ENCODE results near the gene KIAA0040. TPM values are rescaled to one million over a fixed set of nuclear protein-coding genes. Genes with fewer than 3 reads are reported as not detected.

Gene KIAA0040
- total RNA-seq, 1 donor from 2014 or later, result 44.8 TPM

DNA sequence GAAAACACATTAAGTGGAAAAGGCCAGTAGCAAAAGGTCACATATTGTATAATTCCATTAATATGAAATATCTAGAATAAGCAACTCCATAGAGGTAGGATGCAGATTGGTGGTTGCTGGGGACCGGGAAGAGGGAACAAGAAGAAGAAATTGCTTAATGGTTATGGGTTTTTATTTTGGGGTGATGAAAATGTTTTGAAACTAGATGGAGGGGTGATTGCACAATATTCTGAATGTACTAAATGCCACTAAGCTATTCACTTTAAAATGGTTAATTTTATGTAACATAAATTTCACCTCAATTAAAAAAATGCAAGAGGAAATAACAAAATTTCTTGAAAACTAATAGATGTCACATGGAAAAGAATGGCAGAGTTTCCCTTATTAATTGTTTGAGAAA is 6.7 kb downstream of the KIAA0040 start:
- intact Hi-C loops (cut with DNase I), result no loop called here
- no peak for ATAC-seq
- TF ChIP-seq, protein P1, sequence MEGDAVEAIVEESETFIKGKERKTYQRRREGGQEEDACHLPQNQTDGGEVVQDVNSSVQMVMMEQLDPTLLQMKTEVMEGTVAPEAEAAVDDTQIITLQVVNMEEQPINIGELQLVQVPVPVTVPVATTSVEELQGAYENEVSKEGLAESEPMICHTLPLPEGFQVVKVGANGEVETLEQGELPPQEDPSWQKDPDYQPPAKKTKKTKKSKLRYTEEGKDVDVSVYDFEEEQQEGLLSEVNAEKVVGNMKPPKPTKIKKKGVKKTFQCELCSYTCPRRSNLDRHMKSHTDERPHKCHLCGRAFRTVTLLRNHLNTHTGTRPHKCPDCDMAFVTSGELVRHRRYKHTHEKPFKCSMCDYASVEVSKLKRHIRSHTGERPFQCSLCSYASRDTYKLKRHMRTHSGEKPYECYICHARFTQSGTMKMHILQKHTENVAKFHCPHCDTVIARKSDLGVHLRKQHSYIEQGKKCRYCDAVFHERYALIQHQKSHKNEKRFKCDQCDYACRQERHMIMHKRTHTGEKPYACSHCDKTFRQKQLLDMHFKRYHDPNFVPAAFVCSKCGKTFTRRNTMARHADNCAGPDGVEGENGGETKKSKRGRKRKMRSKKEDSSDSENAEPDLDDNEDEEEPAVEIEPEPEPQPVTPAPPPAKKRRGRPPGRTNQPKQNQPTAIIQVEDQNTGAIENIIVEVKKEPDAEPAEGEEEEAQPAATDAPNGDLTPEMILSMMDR (IDR thresholded peaks at IDR 0.05), result no peak
- no peak for DNase-seq
- Histone ChIP-seq H3K4me3 (no peak overlapping the region), H3K4me1 (peaks cover 65% of the 10 kb centered on the region), H3K9me3 (no peaks in the 10 kb centered on the region), H3K36me3 (peaks cover 10% of the 10 kb centered on the region), H3K27me3 (no peaks in the 10 kb centered on the region), H3K27ac (no peak overlapping the region)

DNA sequence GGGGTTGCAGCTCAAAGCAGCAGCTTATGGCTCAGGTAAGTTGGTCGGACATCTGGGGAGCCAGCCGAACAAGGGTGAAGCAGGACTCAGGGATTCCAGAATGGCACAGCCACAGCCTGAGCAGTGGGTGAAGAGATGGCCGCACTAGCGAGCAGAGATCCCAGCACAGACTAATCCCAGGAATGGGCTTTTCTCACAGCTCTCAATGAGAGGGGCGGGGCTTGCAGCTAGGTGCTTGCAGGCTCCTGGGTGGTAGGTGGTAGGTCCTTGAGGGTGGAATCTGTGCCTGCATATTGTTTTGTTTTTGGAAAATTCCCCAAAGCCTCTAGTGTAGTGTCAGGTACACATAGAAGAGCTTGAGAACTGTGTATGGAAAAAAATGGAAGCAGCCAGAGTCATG is 9.0 kb downstream of the KIAA0040 start:
- no peaks in the 10 kb centered on the region for H3K27me3 ChIP-seq
- intact Hi-C loops (cut with DNase I), result no loop called here
- DNase-seq, result no peak
- peaks cover 10% of the 10 kb centered on the region for H3K36me3 ChIP-seq
- H3K4me3 ChIP-seq, result no peak overlapping the region
- H3K4me1 ChIP-seq, result peaks cover 76% of the 10 kb centered on the region
- no peaks in the 10 kb centered on the region for H3K9me3 ChIP-seq
- H3K27ac ChIP-seq, result no peak overlapping the region
- ATAC-seq, result no peak
- TF ChIP-seq, protein P1 (IDR thresholded peaks at IDR 0.05), result no peak

DNA sequence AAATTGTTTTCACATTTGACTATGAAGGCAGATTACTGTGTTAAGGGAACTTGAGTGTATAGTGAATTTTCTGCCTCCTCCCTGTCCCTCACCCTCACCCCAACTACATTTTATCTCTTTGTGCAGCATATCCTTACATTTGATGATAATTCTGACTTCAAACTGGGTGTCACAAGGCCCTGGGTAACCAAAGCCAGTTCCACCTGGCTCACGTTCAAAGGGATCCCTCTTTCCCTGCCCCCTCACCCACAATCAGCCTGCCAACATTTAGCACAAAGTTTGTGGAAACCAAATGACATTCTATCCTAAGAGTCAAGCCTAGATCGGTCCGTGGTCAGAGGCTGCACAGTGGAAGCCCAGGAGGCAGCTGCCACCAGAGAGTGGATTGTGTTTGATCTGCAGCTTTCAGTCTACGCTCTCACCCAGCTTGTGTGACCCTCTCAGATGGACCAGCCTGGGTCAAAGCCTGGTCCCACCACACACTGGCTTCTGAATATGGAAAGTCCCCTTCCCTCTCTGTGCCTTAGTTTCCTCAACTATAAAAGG is 10.3 kb downstream of the KIAA0040 start:
- Histone ChIP-seq H3K36me3 (peaks cover 17% of the 10 kb centered on the region), H3K27me3 (no peaks in the 10 kb centered on the region), H3K4me1 (peaks cover 71% of the 10 kb centered on the region), H3K4me3 (no peak overlapping the region), H3K27ac (no peak overlapping the region), H3K9me3 (no peaks in the 10 kb centered on the region)
- DNase-seq (no peak), ATAC-seq (no peak)
- intact Hi-C loops (cut with DNase I), result no loop called here
- TF ChIP-seq, protein P1 (IDR thresholded peaks at IDR 0.05), result no peak

GRCh38 chr1:175179837-175180590 is 12.6 kb downstream of the KIAA0040 start:
- no peaks in the 10 kb centered on the region for H3K27me3 ChIP-seq
- no peak for DNase-seq
- peaks cover 23% of the 10 kb centered on the region for H3K36me3 ChIP-seq
- intact Hi-C loops (cut with DNase I), result no loop called here
- no peaks in the 10 kb centered on the region for H3K9me3 ChIP-seq
- TF ChIP-seq, protein P1 (IDR thresholded peaks at IDR 0.05), result no peak
- ATAC-seq, result no peak
- no peak overlapping the region for H3K4me3 ChIP-seq
- H3K27ac ChIP-seq, result no peak overlapping the region
- peaks cover 50% of the 10 kb centered on the region for H3K4me1 ChIP-seq

DNA sequence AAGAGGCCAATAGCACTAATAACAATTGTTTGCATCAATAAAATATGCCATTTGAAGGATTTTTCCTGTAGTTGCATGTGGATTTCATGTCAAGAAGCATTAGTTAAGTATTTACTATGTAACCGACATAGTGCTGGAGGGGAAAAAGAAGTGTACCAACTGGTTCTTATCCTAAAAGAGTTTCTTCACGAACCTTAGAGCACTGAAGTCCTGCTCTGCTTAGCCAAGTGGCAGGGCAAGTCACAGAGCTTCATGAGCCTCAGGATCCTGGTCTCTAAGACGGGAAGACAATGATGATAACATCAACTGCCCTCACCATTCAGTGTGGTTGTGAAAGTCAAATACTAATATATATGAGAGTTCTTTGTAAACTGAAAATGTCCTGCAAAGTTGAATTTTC is 14.1 kb downstream of the KIAA0040 start:
- H3K4me3 ChIP-seq, result no peak overlapping the region
- ATAC-seq (no peak), DNase-seq (no peak)
- H3K27ac ChIP-seq, result no peak overlapping the region
- intact Hi-C loops (cut with DNase I), result no loop called here
- H3K4me1 ChIP-seq, result peaks cover 48% of the 10 kb centered on the region
- H3K9me3 ChIP-seq, result no peaks in the 10 kb centered on the region
- H3K27me3 ChIP-seq, result no peaks in the 10 kb centered on the region
- TF ChIP-seq, protein P1 (IDR thresholded peaks at IDR 0.05), result no peak
- H3K36me3 ChIP-seq, result peaks cover 25% of the 10 kb centered on the region
